ENCODE data around the gene HAAO.

HAAO gene

DNA sequence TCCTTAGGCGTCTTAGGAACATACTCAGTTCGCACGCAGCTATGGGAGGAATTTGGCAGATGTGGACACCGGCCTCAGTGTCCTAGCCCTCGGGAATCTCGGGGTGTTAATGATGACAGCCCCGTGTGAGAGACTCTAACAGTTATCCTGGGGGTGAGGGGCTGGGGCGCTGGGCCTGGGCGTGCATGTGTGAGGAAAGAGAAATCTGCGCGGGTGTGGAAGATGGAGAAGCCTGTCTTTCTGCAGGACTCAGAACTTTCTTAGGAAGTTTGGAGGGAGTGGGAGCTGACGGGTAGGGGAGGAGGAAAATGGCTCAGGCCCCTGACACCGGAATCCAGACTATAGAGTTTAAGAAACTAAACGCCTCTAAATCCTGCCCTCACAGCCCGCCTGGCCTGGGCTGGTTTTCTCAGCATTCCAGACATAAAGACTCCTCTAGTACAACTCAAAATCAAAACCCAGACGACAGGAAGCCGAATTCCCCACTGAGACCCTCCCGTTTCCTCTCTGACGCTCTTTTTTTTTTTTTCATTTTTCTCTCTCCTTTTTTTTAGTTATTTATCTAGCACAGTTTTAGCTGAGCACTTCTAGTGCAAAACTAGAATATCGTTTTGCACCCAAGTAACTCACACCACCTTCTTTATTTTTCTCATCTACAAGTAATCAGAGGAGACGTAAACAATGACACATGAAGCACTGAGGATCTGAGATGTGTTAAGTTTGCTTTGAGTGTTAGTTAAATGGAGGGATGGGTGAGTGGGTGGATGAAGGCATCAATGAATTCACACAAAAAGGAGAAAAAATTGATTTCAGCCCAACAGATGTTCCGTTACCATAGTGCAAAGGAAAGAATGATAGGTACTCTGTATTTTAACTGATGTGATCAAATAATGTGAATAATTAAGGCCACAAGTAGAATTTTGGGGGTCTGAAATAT lies 1.2 kb upstream of the HAAO start:
- ATAC-seq = no peak
- no peak for DNase-seq

DNA sequence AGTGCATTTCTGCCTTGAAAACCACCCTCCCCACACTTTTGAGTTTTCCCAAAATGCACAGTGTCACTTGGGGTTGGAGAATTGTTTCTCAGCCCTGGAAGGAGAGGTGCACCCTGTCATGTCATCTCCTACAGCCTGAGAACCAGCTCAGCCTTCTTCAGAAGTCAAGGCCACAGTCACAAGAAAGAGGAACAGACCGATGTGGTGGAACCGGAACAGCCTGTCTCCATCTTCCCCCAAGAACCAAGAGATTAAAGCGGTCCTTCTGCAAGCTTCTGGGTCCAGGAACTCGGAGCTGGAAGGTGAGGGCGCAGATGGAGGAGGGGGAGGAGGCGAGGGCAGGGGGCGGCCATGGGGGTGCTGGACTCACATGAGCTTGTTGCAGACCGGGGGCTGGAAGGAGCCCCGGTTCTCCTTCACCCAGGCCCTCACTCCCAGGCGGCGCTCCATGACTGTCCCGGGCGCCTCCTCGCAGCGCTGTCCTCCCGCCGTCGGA lies 248 bp downstream of the HAAO start:
- ATAC-seq (peak; percentile 28), DNase-seq (no peak)

DNA sequence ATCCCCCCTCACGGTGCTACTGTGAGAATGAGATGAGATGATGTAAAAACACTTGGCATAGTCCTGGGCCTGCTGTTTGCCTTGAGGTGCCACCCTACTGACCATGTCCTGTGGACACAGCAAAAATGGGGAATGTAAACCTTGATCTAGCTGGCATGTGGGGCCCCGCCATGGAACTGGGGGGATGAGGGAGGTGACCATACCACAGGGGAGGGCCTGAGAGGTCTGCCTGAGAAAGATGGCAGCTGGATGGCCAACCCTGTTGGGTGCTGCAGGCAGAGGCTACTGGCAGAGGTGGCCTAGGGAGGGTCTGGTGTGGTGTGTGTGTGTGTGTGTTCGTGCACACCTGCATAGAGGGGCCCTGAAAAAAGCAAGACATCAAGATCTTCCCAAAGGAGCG lies 777 bp downstream of the HAAO start:
- no peak for DNase-seq
- ATAC-seq = no peak

DNA sequence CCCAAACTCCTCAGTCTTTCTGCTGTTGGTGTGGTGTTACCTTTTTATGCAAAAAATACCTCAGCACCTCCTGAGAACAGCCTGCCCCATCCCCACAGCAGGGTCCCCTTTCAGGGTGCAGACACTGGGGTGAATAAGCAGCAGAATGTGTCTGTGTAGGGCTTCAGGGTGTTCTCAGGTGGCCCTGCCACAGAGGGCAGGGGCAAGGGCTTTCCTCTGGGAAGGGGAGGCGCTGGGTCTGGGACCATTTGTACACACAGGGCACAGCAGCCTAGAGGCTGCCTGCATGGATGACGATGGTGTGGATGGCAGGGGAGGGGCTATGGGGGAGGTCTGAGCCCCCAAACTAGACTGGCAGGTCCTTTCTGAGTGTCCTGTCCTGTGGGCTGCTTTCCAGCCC lies 2.6 kb downstream of the HAAO start:
- DNase-seq (no peak), ATAC-seq (no peak)

DNA sequence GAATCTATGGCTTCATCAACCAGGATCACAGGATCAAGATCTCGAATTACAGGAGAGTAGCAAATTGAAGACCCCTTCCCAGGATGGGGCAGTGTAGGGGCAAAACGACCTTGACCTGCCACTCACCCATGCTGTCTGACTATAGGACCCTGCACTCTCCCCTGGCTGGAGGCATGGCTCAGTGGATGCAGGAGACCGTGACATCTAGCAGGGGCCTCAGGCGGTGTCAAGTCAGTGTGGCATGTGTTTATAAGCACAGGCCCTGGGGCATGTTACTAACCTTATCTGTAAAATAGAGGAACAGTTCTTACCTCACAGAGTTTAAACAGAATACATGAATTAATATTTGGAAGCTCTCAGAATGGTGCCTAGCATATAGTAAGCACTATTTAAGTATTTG lies 3.5 kb downstream of the HAAO start:
- DNase-seq (no peak), ATAC-seq (no peak)

DNA sequence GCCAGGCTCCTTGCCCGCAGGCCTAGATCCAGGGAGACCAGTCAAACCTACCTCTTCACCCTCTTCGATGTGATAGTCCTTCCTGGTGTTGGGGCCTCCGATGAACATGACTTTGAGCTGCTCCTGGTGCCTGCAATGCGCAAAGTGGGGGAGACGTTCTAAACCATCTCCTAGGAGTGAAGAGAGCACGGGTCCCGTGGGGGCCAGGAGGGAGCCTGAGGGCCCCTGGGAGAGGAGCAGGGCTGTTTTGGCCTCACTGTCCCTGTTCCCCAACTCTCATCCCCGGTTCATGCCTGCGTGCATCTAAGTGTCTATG lies 3.9 kb downstream of the HAAO start:
- no peak for DNase-seq
- no peak for ATAC-seq

DNA sequence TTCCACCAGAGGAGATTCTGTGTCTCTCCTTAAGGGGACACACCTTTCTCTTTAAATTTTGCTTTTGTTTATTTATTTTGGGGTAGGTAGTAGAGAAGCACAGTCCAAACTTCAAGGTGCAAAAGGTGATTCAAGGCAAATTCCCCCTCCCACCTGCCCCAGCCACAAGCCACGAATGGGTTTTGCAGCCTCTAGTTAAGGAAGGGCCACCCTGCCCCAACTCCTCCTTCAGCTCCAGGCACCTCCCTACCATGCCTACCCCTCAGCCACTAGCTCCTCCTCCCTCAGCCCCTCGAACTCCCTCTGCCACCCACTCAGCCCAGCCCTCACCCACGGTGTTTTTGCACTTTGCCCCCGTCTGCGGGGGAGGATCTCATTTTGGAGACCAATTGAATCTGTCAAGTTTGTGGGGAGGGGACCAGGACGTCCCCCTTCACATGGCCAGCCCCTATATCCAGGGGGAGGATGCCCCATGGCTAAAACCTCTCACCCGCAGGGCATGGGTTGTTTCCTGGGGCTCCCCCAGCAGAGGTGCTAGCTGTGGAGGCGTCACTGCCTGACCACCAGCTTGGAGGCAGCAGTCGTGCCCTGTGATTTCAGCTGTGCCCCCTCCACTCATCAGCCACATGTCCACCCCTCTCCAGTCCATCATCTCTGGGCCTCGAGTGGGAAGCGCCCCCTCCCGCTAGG lies 4.5 kb downstream of the HAAO start:
- peak; percentile 44 for ATAC-seq

DNA sequence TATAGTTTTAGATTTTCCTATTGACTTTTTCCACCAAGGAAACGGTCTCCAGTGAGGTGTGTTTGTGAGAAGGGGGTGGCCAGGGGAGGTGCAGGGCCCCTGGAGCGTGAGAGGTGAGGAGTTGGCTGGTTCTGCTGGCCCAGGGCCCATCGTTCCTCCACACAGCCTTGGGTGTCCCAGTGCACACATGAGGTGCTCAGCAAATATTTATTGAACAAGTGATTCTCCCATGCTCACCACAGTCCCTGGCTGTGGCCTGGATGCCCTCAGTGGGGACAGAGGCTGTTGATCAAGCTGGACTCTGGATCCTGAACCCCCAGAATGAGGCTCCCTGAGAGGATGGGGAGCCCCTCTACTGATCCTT lies 5.0 kb downstream of the HAAO start:
- ATAC-seq (no peak), DNase-seq (no peak)

More for the DNA sequence above, 4.5 kb downstream of the HAAO start:
- DNase-seq = no peak

DNA sequence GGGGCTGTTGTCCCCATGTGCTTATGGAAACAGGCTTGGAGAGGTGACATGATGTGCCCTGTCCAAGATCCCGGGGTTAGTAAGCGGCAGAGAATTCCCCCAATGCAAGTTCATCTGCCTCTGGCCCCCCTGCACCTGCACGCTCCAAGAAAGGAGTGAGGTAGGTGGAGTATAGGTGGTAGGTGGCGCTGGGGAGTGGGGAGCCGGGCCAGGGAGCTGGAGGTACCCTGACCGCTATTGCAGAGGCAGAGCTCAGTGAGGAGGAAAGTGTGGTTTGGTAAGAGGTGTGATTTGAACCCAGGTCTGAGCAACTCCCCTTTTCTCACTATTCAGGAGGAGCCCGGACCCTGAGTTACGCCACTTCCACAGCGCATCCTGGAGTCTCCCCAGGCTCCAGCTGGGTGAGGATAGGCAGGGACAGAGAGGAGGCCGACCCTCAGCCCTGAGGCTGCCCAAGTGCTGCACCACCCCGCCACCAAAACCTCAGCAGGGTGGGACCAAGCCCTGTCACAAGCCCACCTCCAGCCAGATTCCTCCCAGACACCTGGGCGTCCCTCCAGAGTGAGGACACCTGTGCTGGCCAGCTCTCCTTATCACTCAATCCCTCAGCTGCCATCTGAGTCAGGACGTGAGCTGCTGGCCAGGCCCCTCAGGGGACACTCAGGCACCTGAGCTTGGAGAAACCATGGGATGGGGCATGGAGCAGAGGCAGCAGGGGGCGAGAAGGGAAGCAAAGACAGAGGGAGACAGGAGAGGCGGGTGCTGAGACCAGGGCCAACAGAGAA lies 5.6 kb downstream of the HAAO start:
- ATAC-seq = no peak

DNA sequence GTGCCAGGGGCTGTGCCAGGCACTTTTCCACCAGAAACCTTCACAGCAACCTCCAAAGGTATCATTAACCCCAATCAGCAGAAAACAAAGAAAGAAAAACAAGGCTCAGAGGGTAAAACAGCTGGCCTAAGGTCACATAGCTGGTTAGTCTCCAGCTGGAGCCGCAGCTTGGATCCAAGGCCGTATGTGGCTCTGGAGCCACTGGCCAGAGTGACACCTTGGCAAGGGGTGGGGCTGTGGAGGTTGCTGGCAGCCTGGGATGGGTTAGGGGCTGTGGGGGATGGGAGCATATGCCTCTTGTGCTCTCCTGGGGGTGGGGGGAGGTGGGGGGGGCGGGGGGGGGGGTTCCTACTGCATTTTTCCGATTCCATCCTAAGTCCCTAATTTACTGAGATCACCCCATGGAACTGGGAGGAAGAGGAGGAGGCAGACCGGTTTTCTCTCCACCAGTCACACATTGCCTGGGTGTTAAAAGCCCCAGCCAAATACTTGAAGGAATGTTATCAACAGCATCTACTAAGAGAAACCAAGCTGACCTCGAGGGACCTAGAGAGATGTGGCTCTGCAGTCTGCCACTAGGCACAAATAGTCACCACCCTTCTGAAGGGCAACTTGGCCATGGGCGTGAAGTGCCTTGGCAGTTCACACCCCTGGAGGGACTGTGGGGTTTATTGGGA lies 8.0 kb downstream of the HAAO start:
- ATAC-seq (no peak), DNase-seq (no peak)

More for the DNA sequence above, 5.6 kb downstream of the HAAO start:
- no peak for DNase-seq

DNA sequence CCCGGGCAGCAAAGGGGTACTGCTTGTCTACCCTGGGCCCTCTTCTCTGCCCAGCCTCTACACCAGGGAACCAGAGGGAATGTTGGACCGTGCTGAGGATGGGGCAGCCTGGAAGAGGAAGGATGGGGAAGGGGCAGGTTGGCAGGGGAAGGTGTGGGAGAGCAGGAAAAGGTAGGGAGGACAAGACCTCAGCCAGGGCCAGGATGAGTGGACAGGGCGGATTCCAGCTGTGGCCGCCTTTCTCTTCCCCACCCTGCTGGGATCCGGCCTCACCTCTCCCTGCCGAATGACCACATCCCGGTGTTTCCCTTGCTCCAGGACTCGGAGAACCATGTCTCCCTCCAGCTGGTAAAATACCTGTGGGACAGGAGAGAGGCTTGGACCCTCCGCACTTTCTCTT lies 8.9 kb downstream of the HAAO start:
- ATAC-seq (no peak), DNase-seq (no peak)

DNA sequence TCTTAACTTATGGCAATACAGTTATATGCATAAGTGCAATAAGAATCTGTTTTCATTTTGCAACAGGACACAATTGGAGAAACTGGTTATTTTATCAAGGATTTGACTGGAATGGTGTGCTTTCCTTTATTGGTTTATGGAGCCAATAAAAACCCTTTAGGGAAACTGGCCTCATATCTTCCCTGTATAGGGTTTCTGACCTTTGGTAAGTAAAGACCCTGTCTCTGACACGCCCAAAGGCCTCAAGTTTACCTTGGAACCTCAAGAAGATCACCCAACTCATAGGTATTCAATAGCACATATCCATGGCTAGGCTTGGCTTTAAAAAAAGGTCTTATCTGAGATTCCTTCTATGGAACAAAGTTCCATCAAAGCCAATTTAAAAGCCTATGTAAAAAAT lies 11.2 kb downstream of the HAAO start:
- ATAC-seq (no peak), DNase-seq (no peak)

DNA sequence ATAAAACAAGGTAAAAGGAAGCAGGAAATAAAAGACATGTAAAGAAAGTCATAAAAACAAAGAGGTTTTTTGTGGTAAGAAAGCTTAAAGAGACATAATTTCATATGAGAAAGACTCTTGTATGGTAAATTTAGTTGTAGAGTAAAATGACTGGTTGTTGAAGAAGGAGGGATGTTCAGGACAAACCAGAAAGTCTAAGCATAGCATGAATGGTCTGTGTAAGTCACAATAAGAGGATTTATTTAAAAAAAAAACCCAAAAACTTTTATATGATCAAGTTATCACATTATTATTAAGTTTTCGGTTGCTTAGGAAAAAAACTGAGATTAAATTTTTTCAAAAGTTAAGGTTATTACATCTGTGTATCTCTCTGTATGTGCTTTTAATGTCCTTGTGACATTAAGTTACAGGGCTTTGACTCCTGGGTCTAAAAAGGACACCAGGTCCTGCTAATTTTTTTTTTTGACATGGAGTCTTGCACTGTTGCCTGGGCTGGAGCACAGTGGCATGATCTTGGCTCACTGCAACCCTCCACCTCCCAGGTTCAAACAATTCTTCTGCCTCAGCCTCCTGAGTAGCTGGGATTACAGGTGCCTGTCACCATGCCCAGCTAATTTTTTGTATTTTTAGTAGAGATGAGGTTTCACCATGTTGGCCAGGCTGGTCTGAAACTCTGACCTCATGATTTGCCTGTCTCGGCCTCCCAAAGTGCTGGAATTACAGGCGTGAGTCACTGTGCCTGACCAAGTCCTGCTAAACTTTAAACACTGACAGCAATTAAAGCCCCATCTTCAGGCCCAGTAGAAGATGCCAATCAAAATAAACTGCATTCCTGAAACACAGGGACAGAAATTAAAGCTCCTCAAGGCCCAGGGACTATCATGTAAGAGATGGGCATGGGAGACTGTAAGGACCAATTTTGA lies 14.2 kb downstream of the HAAO start:
- ATAC-seq (no peak), DNase-seq (peak; percentile 1)

DNA sequence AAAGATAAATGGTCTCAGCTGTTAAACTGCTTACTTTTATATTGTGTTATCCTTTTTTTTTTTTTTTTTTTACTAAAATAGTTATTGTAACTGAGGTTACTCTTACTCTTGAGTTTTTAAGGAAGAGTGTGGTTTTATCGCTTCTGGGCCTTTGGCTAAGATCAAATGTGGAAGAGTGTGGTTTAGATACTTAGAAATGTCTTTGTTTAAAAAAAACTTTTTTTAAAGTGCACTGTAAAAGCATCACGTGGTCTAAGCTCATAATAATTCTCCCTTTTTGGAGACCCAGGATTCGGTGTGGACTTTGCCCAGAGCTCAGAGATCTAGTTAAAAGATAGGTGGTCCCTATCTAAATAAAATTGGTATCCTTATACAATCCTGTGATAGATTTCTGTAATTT lies 16.6 kb downstream of the HAAO start:
- no peak for ATAC-seq

DNA sequence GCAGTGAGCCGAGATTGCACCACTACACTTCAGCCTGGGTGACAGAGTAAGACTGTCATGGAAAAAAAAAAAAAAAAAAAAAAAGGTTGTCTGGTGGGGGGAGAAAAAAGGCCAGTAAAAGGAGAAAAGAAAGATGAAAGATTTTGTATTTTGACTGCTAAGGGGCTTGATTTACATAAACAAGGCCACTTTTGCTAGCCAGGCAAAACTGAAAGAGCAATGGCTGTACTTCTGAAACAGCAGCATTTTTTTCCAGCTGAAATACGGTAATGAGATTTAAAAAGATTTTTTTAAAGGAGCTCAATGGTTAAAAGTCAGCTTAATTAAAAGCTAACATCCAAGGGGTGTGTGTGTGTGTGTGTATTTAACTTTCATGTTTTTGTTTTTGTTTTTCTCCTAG lies 17.2 kb downstream of the HAAO start:
- no peak for DNase-seq
- no peak for ATAC-seq

More for the DNA sequence above, 16.6 kb downstream of the HAAO start:
- no peak for DNase-seq

DNA sequence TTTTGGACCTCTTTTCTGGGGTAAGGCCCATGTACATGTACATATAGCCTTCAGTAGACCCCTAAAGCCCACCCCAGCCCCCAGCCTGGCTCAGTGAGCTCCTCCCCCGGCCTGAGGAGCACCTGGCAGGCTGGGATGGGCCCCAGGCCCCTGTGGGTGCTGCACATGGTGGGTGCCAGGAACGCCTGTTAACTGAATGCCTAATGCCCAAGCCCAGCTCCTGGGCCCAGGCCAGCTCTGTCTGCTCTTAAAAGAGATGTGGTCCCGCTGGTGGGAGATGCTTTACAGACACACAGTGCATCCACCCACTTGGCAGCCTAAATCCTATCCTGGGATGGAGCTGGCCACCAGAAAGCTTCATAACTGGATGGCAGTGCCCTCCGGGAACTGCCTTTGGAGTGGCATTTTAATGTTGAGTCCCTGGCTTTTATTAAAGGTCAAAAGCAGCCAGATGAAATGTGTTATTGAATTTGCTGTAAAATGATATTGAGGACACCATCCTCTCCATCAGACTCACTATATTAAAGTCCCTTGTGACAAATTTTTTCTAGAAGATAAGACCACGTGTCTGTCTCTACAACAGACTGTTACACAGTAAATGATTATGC lies 20.7 kb downstream of the HAAO start:
- ATAC-seq (no peak), DNase-seq (peak; percentile 1)

DNA sequence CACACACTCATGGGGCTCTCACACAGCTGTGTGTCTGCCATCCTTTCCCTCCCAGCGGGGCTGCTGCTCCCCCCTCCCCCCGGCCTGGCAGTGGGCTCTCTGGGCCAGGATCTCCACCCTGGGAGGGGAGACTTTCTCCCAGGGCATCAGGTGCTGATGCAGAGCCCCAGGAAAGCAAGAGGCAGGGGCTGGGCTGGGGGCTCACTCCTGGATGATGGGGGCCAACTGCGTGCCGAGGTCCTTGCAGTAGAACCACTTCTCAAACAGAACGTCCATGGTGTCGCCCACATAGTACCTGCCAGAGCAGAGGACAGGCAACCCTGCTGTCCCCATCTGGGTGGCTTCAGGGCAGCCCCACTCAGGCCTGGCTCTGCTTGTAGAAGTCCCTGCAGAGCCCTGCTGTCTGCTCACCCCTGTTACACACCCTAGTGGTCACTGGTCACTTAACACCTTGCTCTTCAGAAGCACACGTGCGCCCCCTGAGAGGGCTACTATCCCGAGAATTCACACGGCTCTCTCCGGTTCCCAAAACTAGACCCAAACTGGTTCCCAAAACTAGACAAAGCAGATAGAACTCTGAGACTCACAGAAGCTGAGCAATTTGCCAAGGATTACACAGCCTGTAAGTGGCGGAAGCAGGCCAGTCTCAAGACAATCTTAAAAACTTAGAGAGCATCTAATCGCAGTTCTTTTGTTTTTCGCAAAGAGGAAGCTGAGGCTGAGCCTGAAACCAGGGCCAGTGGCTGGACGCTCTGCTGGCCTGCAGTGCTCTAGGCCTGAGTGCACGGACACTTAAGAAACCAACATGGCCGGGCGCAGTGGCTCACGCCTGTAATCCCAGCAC lies 21.9 kb downstream of the HAAO start:
- ATAC-seq = peak; percentile 44
- DNase-seq = peak; percentile 7

DNA sequence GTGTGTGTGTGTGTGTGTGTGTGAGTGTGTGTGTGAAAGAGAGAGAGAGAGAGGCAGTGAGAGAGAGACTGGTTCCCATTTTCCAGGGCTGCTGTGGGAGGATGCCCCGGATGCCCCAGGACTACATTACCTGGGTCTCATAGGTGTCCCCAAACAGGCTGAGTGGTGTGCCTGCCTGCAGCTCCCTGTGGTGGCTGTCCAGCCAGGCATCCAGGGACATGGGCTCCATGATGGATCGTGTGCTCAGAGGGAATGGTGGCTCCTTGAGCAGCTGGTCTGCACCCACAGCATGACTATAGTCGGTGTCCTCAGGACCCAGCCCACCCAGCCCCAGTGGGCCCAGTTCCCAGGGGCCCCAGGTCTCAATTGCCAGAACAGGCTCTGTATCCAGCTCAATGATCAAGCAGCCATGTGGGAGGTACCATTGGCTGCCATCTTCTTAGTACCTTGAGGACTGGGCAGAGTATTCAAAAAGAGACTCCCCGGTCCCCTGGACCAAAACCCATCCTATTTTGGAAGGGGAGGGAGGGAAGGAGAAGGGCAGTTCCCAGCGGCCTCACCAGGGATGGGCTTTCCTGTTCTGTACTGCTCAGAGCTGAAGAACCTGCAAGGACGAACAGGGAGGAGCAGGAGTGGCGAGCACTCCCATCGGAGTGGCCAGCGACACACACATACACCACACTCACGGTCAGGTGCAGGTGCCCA lies 22.6 kb downstream of the HAAO start:
- peak; percentile 0 for DNase-seq
- ATAC-seq = no peak

DNA sequence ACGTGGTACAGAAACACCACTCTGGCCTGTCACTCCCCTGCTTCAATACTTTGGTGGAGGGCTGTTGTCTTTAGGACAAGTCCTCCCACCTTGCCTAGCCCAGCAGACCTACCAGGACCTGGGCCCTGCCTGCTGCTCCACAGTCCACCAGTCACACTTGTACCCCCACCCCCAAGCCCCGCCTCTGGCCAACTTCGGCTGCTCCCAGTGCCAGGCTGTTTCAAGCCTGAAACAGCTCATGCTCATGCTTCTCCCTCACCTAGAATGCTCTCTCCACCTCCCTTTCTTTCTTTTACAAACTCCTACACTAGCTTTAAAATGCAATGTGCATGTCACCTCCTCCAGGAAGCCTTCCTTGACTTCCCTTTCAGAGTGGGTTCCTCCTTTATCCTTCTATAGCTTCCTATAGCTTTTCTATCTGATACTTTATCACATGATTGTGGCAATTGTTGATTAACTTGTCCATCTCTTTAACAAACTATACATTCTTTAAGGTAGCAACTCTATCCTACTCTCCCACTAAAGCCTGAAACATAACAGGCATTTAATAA lies 23.6 kb downstream of the HAAO start:
- DNase-seq = no peak
- no peak for ATAC-seq

Data from stimulated activated naive CD8-positive, alpha-beta T cell treated with anti-CD3 and anti-CD28 coated beads, Interleukin-15, Interleukin-2, amounts not matched to agents 100 U/mL and 50 U/mL, for 24 hours (primary cell).